ENCODE data around the gene CAMK2D.
A peak's percentile ranks its signal among the peaks of the same experiment; 100 is the strongest.

The CAMK2D gene

GRCh38 chr4:113596396-113596795 is 165.1 kb downstream of the CAMK2D start:
- no peak overlapping the region for H2BK5ac ChIP-seq (ENCODE audit: low read length)
- no peak overlapping the region for H3K4ac ChIP-seq (ENCODE audit: low read depth, low read length)
- no peaks in the 10 kb centered on the region for H3K79me2 ChIP-seq (ENCODE audit: control insufficient read depth, insufficient read depth, low read length)
- no peak overlapping the region for H3K56ac ChIP-seq (ENCODE audit: low read length)
- no peak overlapping the region for H2BK15ac ChIP-seq (replicated peaks; ENCODE audit: low read depth)
- no peak overlapping the region for H3K23ac ChIP-seq (ENCODE audit: low read length)
- H3K4me3 ChIP-seq (ENCODE audit: low read length): no peak overlapping the region
- no peak overlapping the region for H3K27ac ChIP-seq (ENCODE audit: low read depth, low read length)
- no peaks in the 10 kb centered on the region for H3K36me3 ChIP-seq (ENCODE audit: control insufficient read depth, insufficient read depth, low read length)
- no peak overlapping the region for H2AK5ac ChIP-seq (ENCODE audit: low read length)
- no peak for DNase-seq
- H3K27me3 ChIP-seq (ENCODE audit: insufficient read depth, low read length, poor library complexity): no peaks in the 10 kb centered on the region
- H3K4me1 ChIP-seq (ENCODE audit: control insufficient read depth, low read depth, low read length): no peaks in the 10 kb centered on the region
- H3K79me1 ChIP-seq (ENCODE audit: low read length): no peaks in the 10 kb centered on the region
- H4K8ac ChIP-seq (ENCODE audit: low read depth, low read length): no peak overlapping the region
- H4K5ac ChIP-seq (ENCODE audit: low read length): no peak overlapping the region
- no peak overlapping the region for H3K18ac ChIP-seq (ENCODE audit: low read length)
- H3K9ac ChIP-seq (ENCODE audit: low read length): no peak overlapping the region
- H3K4me2 ChIP-seq (ENCODE audit: low read length): no peak overlapping the region
- no CpG with 5 or more reads among the region's 6 CpGs for whole genome bisulfite sequencing (ENCODE audit: extremely low coverage, insufficient coverage, low lambda C conversion rate)
- no peak overlapping the region for H2BK120ac ChIP-seq (ENCODE audit: low read depth, low read length)

DNA sequence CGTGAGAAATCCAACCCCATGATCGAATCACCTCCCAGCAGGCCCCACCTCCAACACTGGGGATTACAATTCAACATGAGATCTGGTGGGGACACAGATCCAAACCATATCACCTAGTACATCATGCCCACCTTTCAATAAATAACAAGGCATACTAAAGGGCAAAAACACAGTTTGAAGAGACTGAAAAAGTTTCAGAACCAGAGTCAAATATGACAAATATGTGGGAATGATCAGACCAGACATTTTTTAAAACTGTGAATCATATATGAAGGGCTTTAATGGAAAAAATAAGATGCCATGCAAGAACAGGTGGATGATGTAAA is 167.3 kb downstream of the CAMK2D start:
- no peak overlapping the region for H4K8ac ChIP-seq (ENCODE audit: low read depth, low read length)
- WGBS (ENCODE audit: extremely low coverage, insufficient coverage, low lambda C conversion rate): no CpG with 5 or more reads among the region's 2 CpGs

GRCh38 chr4:113593400-113594230 is 167.9 kb downstream of the CAMK2D start:
- Histone ChIP-seq H3K4me2 (ENCODE audit: low read length) (no peak overlapping the region), H3K27ac (ENCODE audit: low read depth, low read length) (no peak overlapping the region), H3K79me1 (ENCODE audit: low read length) (no peaks in the 10 kb centered on the region), H3K79me2 (ENCODE audit: control insufficient read depth, insufficient read depth, low read length) (no peaks in the 10 kb centered on the region), H2BK120ac (ENCODE audit: low read depth, low read length) (peak overlapping the region; percentile 38), H3K9ac (ENCODE audit: low read length) (no peak overlapping the region), H2BK15ac (replicated peaks; ENCODE audit: low read depth) (peak overlapping the region; percentile 57), H3K23ac (ENCODE audit: low read length) (no peak overlapping the region), H3K4me3 (ENCODE audit: low read length) (no peak overlapping the region), H3K4me1 (ENCODE audit: control insufficient read depth, low read depth, low read length) (no peaks in the 10 kb centered on the region), H4K5ac (ENCODE audit: low read length) (no peak overlapping the region), H3K27me3 (ENCODE audit: insufficient read depth, low read length, poor library complexity) (no peaks in the 10 kb centered on the region), H2BK5ac (ENCODE audit: low read length) (no peak overlapping the region), H3K36me3 (ENCODE audit: control insufficient read depth, insufficient read depth, low read length) (no peaks in the 10 kb centered on the region), H3K56ac (ENCODE audit: low read length) (no peak overlapping the region), H3K4ac (ENCODE audit: low read depth, low read length) (no peak overlapping the region), H4K8ac (ENCODE audit: low read depth, low read length) (no peak overlapping the region), H3K18ac (ENCODE audit: low read length) (no peak overlapping the region), H2AK5ac (ENCODE audit: low read length) (no peak overlapping the region)
- no peak for DNase-seq
- no CpG with 5 or more reads among the region's 1 CpG for WGBS (ENCODE audit: extremely low coverage, insufficient coverage, low lambda C conversion rate)

More for the DNA sequence above, 167.3 kb downstream of the CAMK2D start:
- no peak overlapping the region for H2BK120ac ChIP-seq (ENCODE audit: low read depth, low read length)
- H3K36me3 ChIP-seq (ENCODE audit: control insufficient read depth, insufficient read depth, low read length): no peaks in the 10 kb centered on the region
- no peak overlapping the region for H3K27ac ChIP-seq (ENCODE audit: low read depth, low read length)
- H3K9ac ChIP-seq (ENCODE audit: low read length): no peak overlapping the region
- H3K4me2 ChIP-seq (ENCODE audit: low read length): no peak overlapping the region
- no peak for DNase-seq
- H2BK5ac ChIP-seq (ENCODE audit: low read length): no peak overlapping the region
- H2AK5ac ChIP-seq (ENCODE audit: low read length): no peak overlapping the region
- H3K23ac ChIP-seq (ENCODE audit: low read length): no peak overlapping the region
- H3K27me3 ChIP-seq (ENCODE audit: insufficient read depth, low read length, poor library complexity): no peaks in the 10 kb centered on the region
- H2BK15ac ChIP-seq (replicated peaks; ENCODE audit: low read depth): no peak overlapping the region
- no peak overlapping the region for H3K18ac ChIP-seq (ENCODE audit: low read length)
- H3K4me1 ChIP-seq (ENCODE audit: control insufficient read depth, low read depth, low read length): no peaks in the 10 kb centered on the region
- H3K4me3 ChIP-seq (ENCODE audit: low read length): no peak overlapping the region
- no peak overlapping the region for H3K4ac ChIP-seq (ENCODE audit: low read depth, low read length)
- no peaks in the 10 kb centered on the region for H3K79me2 ChIP-seq (ENCODE audit: control insufficient read depth, insufficient read depth, low read length)
- H4K5ac ChIP-seq (ENCODE audit: low read length): no peak overlapping the region
- no peak overlapping the region for H3K56ac ChIP-seq (ENCODE audit: low read length)
- no peaks in the 10 kb centered on the region for H3K79me1 ChIP-seq (ENCODE audit: low read length)

- H2BK15ac ChIP-seq (replicated peaks; ENCODE audit: low read depth): no peak overlapping the region
Observed at GRCh38 chr4:113591982-113592381, 169.6 kb downstream of the CAMK2D start.

DNA sequence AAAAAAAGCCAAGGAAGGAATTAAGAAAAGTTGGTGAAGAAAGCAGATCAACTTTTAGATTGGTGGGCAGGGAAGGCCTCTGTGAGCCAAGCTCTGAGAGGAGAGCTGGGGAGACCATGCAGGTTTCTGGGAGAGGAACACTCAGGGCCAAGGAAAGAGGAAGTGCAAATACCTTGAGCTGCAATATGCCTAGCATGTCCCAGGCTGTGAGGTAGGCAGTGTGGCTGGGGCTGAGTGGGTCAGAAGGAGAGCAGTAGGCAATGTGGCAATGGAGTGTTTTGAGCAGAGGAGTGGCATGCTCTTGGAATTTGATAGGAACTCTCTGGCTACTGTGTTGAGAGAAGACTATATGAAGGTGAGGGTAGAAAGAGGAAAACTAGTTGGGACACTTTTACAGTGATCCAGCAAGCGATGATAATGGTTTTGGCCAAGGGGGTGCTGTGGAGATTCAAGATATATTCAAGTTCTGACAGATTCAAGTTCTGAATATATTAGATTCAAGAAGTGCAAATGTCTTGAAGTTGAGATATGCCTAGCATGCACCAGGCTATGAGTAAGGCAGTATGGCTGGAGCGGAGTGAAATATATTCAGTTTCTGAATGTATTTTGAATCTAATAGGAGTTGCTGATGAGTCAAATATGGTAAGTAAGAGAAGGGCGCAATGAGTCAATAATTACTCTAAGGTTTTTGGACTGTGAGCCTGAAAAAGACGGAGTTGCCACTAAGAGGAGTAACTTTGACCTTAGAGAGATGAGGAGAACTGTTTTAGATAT is 172.5 kb downstream of the CAMK2D start:
- H2AK5ac ChIP-seq (ENCODE audit: low read length): no peak overlapping the region
- WGBS (ENCODE audit: extremely low coverage, insufficient coverage, low lambda C conversion rate): no CpG with 5 or more reads among the region's 4 CpGs

More at GRCh38 chr4:113591982-113592381, 169.6 kb downstream of the CAMK2D start:
- H4K8ac ChIP-seq (ENCODE audit: low read depth, low read length): no peak overlapping the region
- H3K79me2 ChIP-seq (ENCODE audit: control insufficient read depth, insufficient read depth, low read length): no peaks in the 10 kb centered on the region
- H3K56ac ChIP-seq (ENCODE audit: low read length): no peak overlapping the region
- no peak overlapping the region for H2BK120ac ChIP-seq (ENCODE audit: low read depth, low read length)
- no peak overlapping the region for H4K5ac ChIP-seq (ENCODE audit: low read length)
- H2AK5ac ChIP-seq (ENCODE audit: low read length): no peak overlapping the region
- H3K9ac ChIP-seq (ENCODE audit: low read length): no peak overlapping the region
- no peak for DNase-seq
- no peaks in the 10 kb centered on the region for H3K27me3 ChIP-seq (ENCODE audit: insufficient read depth, low read length, poor library complexity)
- no peak overlapping the region for H3K27ac ChIP-seq (ENCODE audit: low read depth, low read length)
- H3K4ac ChIP-seq (ENCODE audit: low read depth, low read length): no peak overlapping the region
- H3K4me2 ChIP-seq (ENCODE audit: low read length): no peak overlapping the region
- no peaks in the 10 kb centered on the region for H3K79me1 ChIP-seq (ENCODE audit: low read length)
- H3K18ac ChIP-seq (ENCODE audit: low read length): no peak overlapping the region
- H2BK5ac ChIP-seq (ENCODE audit: low read length): no peak overlapping the region
- no peaks in the 10 kb centered on the region for H3K4me1 ChIP-seq (ENCODE audit: control insufficient read depth, low read depth, low read length)
- H3K23ac ChIP-seq (ENCODE audit: low read length): no peak overlapping the region
- WGBS (ENCODE audit: extremely low coverage, insufficient coverage, low lambda C conversion rate): no CpG with 5 or more reads among the region's 1 CpG
- no peak overlapping the region for H3K4me3 ChIP-seq (ENCODE audit: low read length)
- no peaks in the 10 kb centered on the region for H3K36me3 ChIP-seq (ENCODE audit: control insufficient read depth, insufficient read depth, low read length)

More for the DNA sequence above, 172.5 kb downstream of the CAMK2D start:
- no peak overlapping the region for H2BK15ac ChIP-seq (replicated peaks; ENCODE audit: low read depth)
- H3K27me3 ChIP-seq (ENCODE audit: insufficient read depth, low read length, poor library complexity): no peaks in the 10 kb centered on the region
- no peak overlapping the region for H2BK120ac ChIP-seq (ENCODE audit: low read depth, low read length)
- no peak overlapping the region for H4K8ac ChIP-seq (ENCODE audit: low read depth, low read length)
- H3K23ac ChIP-seq (ENCODE audit: low read length): no peak overlapping the region
- H3K27ac ChIP-seq (ENCODE audit: low read depth, low read length): no peak overlapping the region
- H3K4ac ChIP-seq (ENCODE audit: low read depth, low read length): no peak overlapping the region
- H3K18ac ChIP-seq (ENCODE audit: low read length): no peak overlapping the region
- H3K9ac ChIP-seq (ENCODE audit: low read length): no peak overlapping the region
- peaks cover 4% of the 10 kb centered on the region for H3K4me1 ChIP-seq (ENCODE audit: control insufficient read depth, low read depth, low read length)
- H3K4me2 ChIP-seq (ENCODE audit: low read length): no peak overlapping the region
- no peak overlapping the region for H2BK5ac ChIP-seq (ENCODE audit: low read length)
- no peak for DNase-seq
- no peaks in the 10 kb centered on the region for H3K36me3 ChIP-seq (ENCODE audit: control insufficient read depth, insufficient read depth, low read length)
- no peak overlapping the region for H4K5ac ChIP-seq (ENCODE audit: low read length)
- no peak overlapping the region for H3K56ac ChIP-seq (ENCODE audit: low read length)
- no peaks in the 10 kb centered on the region for H3K79me1 ChIP-seq (ENCODE audit: low read length)
- H3K4me3 ChIP-seq (ENCODE audit: low read length): no peak overlapping the region
- no peaks in the 10 kb centered on the region for H3K79me2 ChIP-seq (ENCODE audit: control insufficient read depth, insufficient read depth, low read length)

Data from mesendoderm (in vitro differentiated cells).